ENCODE results near the gene A3GALT2.

A3GALT2 gene

GRCh38 chr1:33281554-33282303, 39.2 kb downstream of the A3GALT2 start:
- no peak for DNase-seq (ENCODE audit: low read depth)
- no peak overlapping the region for H3K4me3 ChIP-seq (ENCODE audit: low read depth, low read length)
- TF ChIP-seq CTCF (IDR thresholded peaks at IDR 0.05; ENCODE audit: control insufficient read depth, extremely low read depth, insufficient read depth), result no peak

GRCh38 chr1:33280091-33280661, 40.7 kb downstream of the A3GALT2 start:
- no peak overlapping the region for H3K4me3 ChIP-seq (ENCODE audit: low read depth, low read length)
- no peak for TF ChIP-seq CTCF (IDR thresholded peaks at IDR 0.05; ENCODE audit: control insufficient read depth, extremely low read depth, insufficient read depth)
- no peak for DNase-seq (ENCODE audit: low read depth)

- no peak overlapping the region for H3K4me3 ChIP-seq (ENCODE audit: low read depth, low read length)
- no peak for DNase-seq (ENCODE audit: low read depth)
- no peak for TF ChIP-seq CTCF (IDR thresholded peaks at IDR 0.05; ENCODE audit: control insufficient read depth, extremely low read depth, insufficient read depth)
These were observed 43.3 kb downstream of the A3GALT2 start for GRCh38 chr1:33277488-33278084.

GRCh38 chr1:33276573-33277298, 44.2 kb downstream of the A3GALT2 start:
- TF ChIP-seq CTCF (IDR thresholded peaks at IDR 0.05; ENCODE audit: control insufficient read depth, extremely low read depth, insufficient read depth), result no peak
- no peak for DNase-seq (ENCODE audit: low read depth)
- H3K4me3 ChIP-seq (ENCODE audit: low read depth, low read length), result no peak overlapping the region

GRCh38 chr1:33275706-33276572, 45.0 kb downstream of the A3GALT2 start:
- no peak for DNase-seq (ENCODE audit: low read depth)
- no peak for TF ChIP-seq CTCF (IDR thresholded peaks at IDR 0.05; ENCODE audit: control insufficient read depth, extremely low read depth, insufficient read depth)
- H3K4me3 ChIP-seq (ENCODE audit: low read depth, low read length), result no peak overlapping the region

GRCh38 chr1:33275195-33275594, 45.7 kb downstream of the A3GALT2 start:
- H3K4me3 ChIP-seq (ENCODE audit: low read depth, low read length), result no peak overlapping the region
- no peak for TF ChIP-seq CTCF (IDR thresholded peaks at IDR 0.05; ENCODE audit: control insufficient read depth, extremely low read depth, insufficient read depth)
- no peak for DNase-seq (ENCODE audit: low read depth)

All from LNCaP clone FGC (cell line).